IPS DF 19.7 (cell line): ENCODE data around the gene CRABP2.

ENCODE experiments used
- DNase-seq: peaks from one replicate; pipeline ENCODE4 v3.0.0-alpha.2; 2013; ENCODE audit warnings: low read depth, low spot score

The CRABP2 gene

GRCh38 chr1:156655151-156655903 is 50.1 kb downstream of the CRABP2 start:
- no peak for DNase-seq

- no peak for DNase-seq
These were observed 50.7 kb downstream of the CRABP2 start for GRCh38 chr1:156654700-156655099.

- DNase-seq, result no peak
These were observed 52.4 kb downstream of the CRABP2 start for GRCh38 chr1:156652992-156653355.

GRCh38 chr1:156652131-156652991 is 53.0 kb downstream of the CRABP2 start:
- DNase-seq, result no peak
